ENCODE measurements around the gene STPG3. TPM values are rescaled to one million over a fixed set of nuclear protein-coding genes. Genes with fewer than 3 reads are reported as not detected.

Gene STPG3
- total and polyA plus RNA-seq, 2 of the 13 experiments (the other 11 are each of a cell fraction or from before 2014, with no cell fraction given): not detected

DNA sequence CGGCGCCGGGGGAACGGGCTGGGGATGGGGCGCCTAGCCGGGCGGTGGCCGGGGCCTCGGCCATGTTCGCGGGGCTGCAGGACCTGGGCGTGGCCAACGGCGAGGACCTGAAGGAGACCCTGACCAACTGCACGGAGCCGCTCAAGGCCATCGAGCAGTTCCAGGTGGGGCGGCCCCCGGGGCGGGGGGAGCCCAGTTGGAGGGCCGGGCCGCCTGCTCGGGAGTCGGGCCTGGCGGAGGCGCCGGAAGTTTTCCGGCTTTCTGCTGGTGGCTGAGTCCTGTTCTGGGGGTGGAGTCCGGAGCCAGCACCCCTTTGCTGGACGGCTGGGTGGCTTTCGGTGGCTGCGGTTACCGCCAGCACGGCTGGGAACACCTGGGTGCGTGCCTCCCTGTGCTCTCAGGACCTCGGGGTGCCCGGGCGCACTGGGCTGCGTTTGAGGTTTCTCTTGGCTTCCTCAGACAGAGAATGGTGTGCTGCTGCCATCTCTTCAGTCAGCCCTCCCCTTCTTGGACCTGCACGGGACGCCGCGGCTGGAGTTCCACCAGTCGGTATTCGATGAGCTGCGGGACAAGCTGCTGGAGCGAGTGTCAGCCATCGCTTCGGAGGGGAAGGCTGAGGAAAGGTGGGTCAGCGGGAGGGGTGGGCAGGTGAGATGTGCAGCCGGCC lies 4.5 kb downstream of the STPG3 start (continued):
- TF ChIP-seq BATF2 (CRISPR knock-in tag; IDR thresholded peaks at IDR 0.05): 0 out of 2 replicates have a peak, but pooled peaks have one; percentile 4
- peak; percentile 64; the same call in 1 of the 2 replicates for TF ChIP-seq GABPB1 (CRISPR knock-in tag; IDR thresholded peaks at IDR 0.05)
- no peak for TF ChIP-seq NFRKB (IDR thresholded peaks at IDR 0.05)
- no peak for TF ChIP-seq ZSCAN25 (CRISPR knock-in tag; IDR thresholded peaks at IDR 0.05)
- TF ChIP-seq HNRNPK (IDR thresholded peaks at IDR 0.05; ENCODE audit: low read depth, low read length, poor library complexity, severe bottlenecking): no peak
- peak; percentile 30; the same call in 1 of the 2 replicates for TF ChIP-seq TBX2 (CRISPR knock-in tag; IDR thresholded peaks at IDR 0.05; ENCODE audit: borderline replicate concordance)
- TF ChIP-seq, protein P1, sequence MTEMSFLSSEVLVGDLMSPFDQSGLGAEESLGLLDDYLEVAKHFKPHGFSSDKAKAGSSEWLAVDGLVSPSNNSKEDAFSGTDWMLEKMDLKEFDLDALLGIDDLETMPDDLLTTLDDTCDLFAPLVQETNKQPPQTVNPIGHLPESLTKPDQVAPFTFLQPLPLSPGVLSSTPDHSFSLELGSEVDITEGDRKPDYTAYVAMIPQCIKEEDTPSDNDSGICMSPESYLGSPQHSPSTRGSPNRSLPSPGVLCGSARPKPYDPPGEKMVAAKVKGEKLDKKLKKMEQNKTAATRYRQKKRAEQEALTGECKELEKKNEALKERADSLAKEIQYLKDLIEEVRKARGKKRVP (CRISPR knock-in tag; IDR thresholded peaks at IDR 0.05): 0 out of 4 replicates have a peak, but pooled peaks of 1 of the 2 experiments have one; percentile 1
- 0 out of 2 replicates have a peak, but pooled peaks have one; percentile 70 for TF ChIP-seq FOXO4 (CRISPR knock-in tag; conservative IDR thresholded peaks at IDR 0.05)
- no peak for TF ChIP-seq NCOA2 (CRISPR knock-in tag; IDR thresholded peaks at IDR 0.05)
- TF ChIP-seq IRX3 (CRISPR knock-in tag; IDR thresholded peaks at IDR 0.05; ENCODE audit: borderline replicate concordance, low read depth): peak; percentile 1; the same call in 1 of the 2 replicates
- no peak for TF ChIP-seq ZFP41 (CRISPR knock-in tag; IDR thresholded peaks at IDR 0.05; ENCODE audit: borderline replicate concordance)
- TF ChIP-seq ZMAT3 (CRISPR knock-in tag; conservative IDR thresholded peaks at IDR 0.05): no peak; the same call in 1 of the 2 replicates
- 0 out of 2 replicates have a peak, but pooled peaks have one; percentile 21 for TF ChIP-seq ZNF253 (CRISPR knock-in tag; IDR thresholded peaks at IDR 0.05; ENCODE audit: borderline replicate concordance)
- TF ChIP-seq ZNF580 (CRISPR knock-in tag; IDR thresholded peaks at IDR 0.05; ENCODE audit: borderline replicate concordance, low read depth): no peak
- no peak for TF ChIP-seq TCF12 (IDR thresholded peaks at IDR 0.05)
- no peak for TF ChIP-seq TCF12 (CRISPR knock-in tag; IDR thresholded peaks at IDR 0.05)
- TF ChIP-seq SOX6 (IDR thresholded peaks at IDR 0.05): no peak
- no peak for TF ChIP-seq SOX6 (CRISPR knock-in tag; IDR thresholded peaks at IDR 0.05)
- TF ChIP-seq UBTF (CRISPR knock-in tag; IDR thresholded peaks at IDR 0.05): peak; percentile 74; the same call in 1 of the 2 replicates
- TF ChIP-seq, protein P2, sequence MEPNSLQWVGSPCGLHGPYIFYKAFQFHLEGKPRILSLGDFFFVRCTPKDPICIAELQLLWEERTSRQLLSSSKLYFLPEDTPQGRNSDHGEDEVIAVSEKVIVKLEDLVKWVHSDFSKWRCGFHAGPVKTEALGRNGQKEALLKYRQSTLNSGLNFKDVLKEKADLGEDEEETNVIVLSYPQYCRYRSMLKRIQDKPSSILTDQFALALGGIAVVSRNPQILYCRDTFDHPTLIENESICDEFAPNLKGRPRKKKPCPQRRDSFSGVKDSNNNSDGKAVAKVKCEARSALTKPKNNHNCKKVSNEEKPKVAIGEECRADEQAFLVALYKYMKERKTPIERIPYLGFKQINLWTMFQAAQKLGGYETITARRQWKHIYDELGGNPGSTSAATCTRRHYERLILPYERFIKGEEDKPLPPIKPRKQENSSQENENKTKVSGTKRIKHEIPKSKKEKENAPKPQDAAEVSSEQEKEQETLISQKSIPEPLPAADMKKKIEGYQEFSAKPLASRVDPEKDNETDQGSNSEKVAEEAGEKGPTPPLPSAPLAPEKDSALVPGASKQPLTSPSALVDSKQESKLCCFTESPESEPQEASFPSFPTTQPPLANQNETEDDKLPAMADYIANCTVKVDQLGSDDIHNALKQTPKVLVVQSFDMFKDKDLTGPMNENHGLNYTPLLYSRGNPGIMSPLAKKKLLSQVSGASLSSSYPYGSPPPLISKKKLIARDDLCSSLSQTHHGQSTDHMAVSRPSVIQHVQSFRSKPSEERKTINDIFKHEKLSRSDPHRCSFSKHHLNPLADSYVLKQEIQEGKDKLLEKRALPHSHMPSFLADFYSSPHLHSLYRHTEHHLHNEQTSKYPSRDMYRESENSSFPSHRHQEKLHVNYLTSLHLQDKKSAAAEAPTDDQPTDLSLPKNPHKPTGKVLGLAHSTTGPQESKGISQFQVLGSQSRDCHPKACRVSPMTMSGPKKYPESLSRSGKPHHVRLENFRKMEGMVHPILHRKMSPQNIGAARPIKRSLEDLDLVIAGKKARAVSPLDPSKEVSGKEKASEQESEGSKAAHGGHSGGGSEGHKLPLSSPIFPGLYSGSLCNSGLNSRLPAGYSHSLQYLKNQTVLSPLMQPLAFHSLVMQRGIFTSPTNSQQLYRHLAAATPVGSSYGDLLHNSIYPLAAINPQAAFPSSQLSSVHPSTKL (CRISPR knock-in tag; IDR thresholded peaks at IDR 0.05): peak; percentile 15; the same call in 1 of the 2 replicates

Measured in HepG2 (cell line).